ENCODE results near the gene EYA2.

Gene EYA2

GRCh38 chr20:47217482-47218446 lies 323.1 kb downstream of the EYA2 start:
- DNase-seq (ENCODE audit: low read depth in 2 of 3, low spot score in 2 of 3): no peak

GRCh38 chr20:47220161-47220582 lies 325.5 kb downstream of the EYA2 start:
- peak in 1 of 3 experiments; percentile 34 for DNase-seq (ENCODE audit: low read depth in 2 of 3, low spot score in 2 of 3)

- no peak for DNase-seq (ENCODE audit: low read depth in 2 of 3, low spot score in 2 of 3)
These were observed 326.5 kb downstream of the EYA2 start for GRCh38 chr20:47221036-47221625.

- DNase-seq (ENCODE audit: low read depth in 2 of 3, low spot score in 2 of 3): no peak
These were observed 328.0 kb downstream of the EYA2 start for GRCh38 chr20:47222468-47223119.

- DNase-seq (ENCODE audit: low read depth in 2 of 3, low spot score in 2 of 3): no peak
These were observed 329.3 kb downstream of the EYA2 start for GRCh38 chr20:47223896-47224295.

GRCh38 chr20:47224300-47224791 lies 329.7 kb downstream of the EYA2 start:
- DNase-seq (ENCODE audit: low read depth in 2 of 3, low spot score in 2 of 3): no peak

- no peak for DNase-seq (ENCODE audit: low read depth in 2 of 3, low spot score in 2 of 3)
These were observed 330.2 kb downstream of the EYA2 start for GRCh38 chr20:47224857-47225256.

GRCh38 chr20:47225458-47225857 lies 330.8 kb downstream of the EYA2 start:
- no peak for DNase-seq (ENCODE audit: low read depth in 2 of 3, low spot score in 2 of 3)

GRCh38 chr20:47227119-47227518 lies 332.5 kb downstream of the EYA2 start:
- DNase-seq (ENCODE audit: low read depth in 2 of 3, low spot score in 2 of 3): no peak

- no peak for DNase-seq (ENCODE audit: low read depth in 2 of 3, low spot score in 2 of 3)
These were observed 332.9 kb downstream of the EYA2 start for GRCh38 chr20:47227576-47227975.

- DNase-seq (ENCODE audit: low read depth in 2 of 3, low spot score in 2 of 3): no peak
These were observed 334.0 kb downstream of the EYA2 start for GRCh38 chr20:47228654-47229053.

GRCh38 chr20:47230811-47231256 lies 336.2 kb downstream of the EYA2 start:
- no peak for DNase-seq (ENCODE audit: low read depth in 2 of 3, low spot score in 2 of 3)

- DNase-seq (ENCODE audit: low read depth in 2 of 3, low spot score in 2 of 3): no peak
These were observed 336.9 kb downstream of the EYA2 start for GRCh38 chr20:47231382-47232039.

- DNase-seq (ENCODE audit: low read depth in 2 of 3, low spot score in 2 of 3): no peak
These were observed 337.9 kb downstream of the EYA2 start for GRCh38 chr20:47232518-47232917.

- DNase-seq (ENCODE audit: low read depth in 2 of 3, low spot score in 2 of 3): no peak
These were observed 338.9 kb downstream of the EYA2 start for GRCh38 chr20:47233333-47234188.

- no peak for DNase-seq (ENCODE audit: low read depth in 2 of 3, low spot score in 2 of 3)
These were observed 340.5 kb downstream of the EYA2 start for GRCh38 chr20:47235111-47235510.

- DNase-seq (ENCODE audit: low read depth in 2 of 3, low spot score in 2 of 3): no peak
These were observed 341.4 kb downstream of the EYA2 start for GRCh38 chr20:47235853-47236638.

- DNase-seq (ENCODE audit: low read depth in 2 of 3, low spot score in 2 of 3): no peak
These were observed 341.9 kb downstream of the EYA2 start for GRCh38 chr20:47236639-47236900.

GRCh38 chr20:47237715-47238114 lies 343.1 kb downstream of the EYA2 start:
- DNase-seq (ENCODE audit: low read depth in 2 of 3, low spot score in 2 of 3): no peak
